GM18517 (cell line): ENCODE measurements around the gene CCR8.

Experiments used
- ATAC-seq: cut with Tn5 transposase; IDR thresholded peaks from one replicate; pipeline ENCODE4 v1.9.1; 2021; ENCODE audit warnings: mild to moderate bottlenecking, moderate library complexity; ENCODE audit not compliant: unreplicated experiment

The CCR8 gene

GRCh38 chr3:39329493-39329892 lies at the start of gene CCR8:
CCR8 (plus strand) TSS chr3:39329709; CDS start chr3:39332332, 2,623 bp downstream.
- no peak for ATAC-seq

DNA sequence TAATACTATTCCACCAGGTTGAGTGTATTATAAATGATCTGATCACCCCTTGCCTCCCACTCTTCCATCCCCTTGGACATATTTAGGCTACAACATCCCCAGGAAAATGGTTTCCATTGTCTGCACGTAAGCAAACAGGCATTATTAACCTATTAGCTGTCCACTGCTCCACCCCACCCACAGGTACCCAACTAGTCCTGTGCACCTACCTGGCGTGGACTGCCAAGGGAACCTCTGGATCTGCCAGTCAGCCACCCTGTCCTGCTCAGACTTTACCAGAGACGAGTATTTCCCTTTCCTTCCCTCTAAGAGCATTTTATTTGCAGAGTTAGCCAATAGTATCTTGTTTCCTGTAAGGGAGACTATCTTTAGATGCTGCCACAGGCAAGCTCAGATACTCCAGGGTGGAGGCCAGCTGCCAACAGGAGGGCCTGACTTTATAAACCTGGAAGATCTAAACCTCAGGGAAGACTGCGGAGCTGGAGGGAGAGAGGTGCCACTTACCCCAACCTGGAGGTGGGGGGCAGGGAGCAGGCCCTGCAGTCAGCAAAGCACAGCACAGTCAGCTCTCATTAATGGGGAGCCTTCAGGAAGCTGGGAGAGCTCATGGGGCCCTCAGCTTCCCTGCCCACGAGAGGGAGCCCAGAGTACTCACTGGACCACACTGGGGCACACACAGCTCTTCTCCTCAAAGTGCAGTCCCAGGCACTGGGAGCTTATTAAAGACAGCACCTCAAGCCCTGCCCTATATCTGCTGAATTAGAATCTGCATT lies 49.6 kb upstream of the CCR8 start, which contains the start of gene CX3CR1:
Gene CX3CR1 (minus strand): TSS at position 292 of the 773 bp plus-strand sequence. CDS start 13,527 bp downstream, outside the sequence.
- no peak for ATAC-seq

GRCh38 chr3:39280571-39280970 lies 48.9 kb upstream of the CCR8 start:
- ATAC-seq: no peak

- ATAC-seq: no peak
These were observed 48.0 kb upstream of the CCR8 start for GRCh38 chr3:39281533-39281932.

- ATAC-seq: no peak
These were observed 47.5 kb upstream of the CCR8 start for GRCh38 chr3:39282057-39282456.

DNA sequence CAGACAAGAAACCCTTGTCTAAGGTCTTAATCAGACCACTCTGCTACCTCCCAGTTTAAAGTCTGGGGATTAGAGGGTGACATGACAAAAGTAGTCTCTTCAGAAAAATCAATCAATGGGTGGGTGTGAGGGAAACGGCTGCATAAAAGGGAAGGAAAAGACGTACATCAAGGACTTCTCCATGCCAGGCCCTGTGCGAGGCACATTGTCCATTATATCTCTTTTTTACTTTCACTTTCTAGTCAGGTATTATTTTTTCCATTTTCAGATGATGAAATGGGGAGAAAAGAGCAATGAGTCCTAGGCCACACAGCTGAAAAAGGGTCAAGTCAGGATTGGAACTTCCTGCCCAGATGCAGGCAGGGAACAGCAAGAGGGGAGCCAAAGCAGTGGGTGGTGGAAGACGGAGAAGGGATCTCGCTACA lies 45.0 kb upstream of the CCR8 start:
- ATAC-seq: no peak

- no peak for ATAC-seq
These were observed 44.2 kb upstream of the CCR8 start for GRCh38 chr3:39285332-39285731.

DNA sequence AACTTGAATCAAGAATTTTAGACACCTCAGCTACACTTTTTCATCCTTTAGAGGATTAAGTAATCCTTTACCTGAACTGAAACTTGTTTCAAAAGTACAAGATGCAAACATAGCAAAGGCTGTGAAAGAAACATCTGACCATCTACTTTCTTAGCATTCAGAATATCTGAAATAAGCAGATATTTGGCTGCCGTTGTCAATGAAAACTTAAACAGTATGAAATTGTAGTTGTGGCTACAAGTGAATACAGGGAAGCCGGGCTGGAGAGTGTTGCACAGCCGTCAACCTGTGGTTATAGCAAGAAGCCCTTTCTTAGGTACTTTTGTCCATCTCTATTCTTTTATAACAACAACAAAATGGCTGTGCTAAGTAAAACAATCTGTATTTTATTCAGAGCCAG lies 42.7 kb upstream of the CCR8 start:
- no peak for ATAC-seq

- no peak for ATAC-seq
These were observed 42.0 kb upstream of the CCR8 start for GRCh38 chr3:39287216-39288164.

DNA sequence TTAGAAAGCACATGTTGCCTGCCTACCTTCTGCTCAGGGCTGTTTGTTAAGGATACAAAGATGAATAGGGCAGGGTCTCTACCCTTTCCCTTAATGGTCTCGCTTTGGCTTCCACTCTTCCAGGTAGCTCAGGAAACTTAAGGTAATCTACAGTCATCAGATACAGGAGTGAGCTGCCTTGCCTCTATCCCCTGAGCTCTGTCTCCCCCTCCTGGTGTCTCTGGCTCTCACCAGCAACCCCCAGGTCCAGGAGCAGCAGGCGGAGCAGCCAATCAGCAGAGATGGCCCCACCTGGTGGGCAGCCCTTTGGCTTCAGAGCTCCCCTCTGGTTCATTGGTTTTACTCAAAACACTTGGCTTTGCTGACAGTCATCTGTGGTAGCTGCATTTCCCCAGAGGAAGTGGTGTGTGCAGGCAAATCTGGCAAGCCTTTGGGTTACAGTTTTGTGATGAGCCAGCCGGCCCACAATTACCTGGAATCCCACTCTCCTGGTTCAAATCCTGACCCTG lies 41.2 kb upstream of the CCR8 start:
- ATAC-seq: peak; percentile 95

DNA sequence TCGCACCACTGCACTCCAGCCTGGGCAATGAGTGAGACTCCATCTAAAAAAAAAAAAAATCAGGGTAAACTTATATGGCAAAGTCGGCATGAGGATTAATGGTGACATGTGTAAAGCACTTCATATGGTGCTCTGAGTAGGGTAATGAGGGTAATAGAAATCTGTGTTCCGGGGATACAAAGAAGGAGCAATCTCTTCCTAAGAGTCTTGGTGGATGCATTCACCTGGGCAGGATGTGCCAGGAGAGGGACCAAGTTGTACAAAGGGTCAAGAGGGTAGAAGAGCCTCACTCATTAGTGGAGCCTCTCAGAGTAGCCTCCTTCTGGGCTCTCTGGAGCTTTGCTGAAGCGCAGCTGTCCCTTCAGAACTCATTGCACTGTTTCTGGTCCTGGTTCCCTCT lies 40.4 kb upstream of the CCR8 start:
- ATAC-seq: no peak

GRCh38 chr3:39290255-39290654 lies 39.3 kb upstream of the CCR8 start:
- no peak for ATAC-seq

DNA sequence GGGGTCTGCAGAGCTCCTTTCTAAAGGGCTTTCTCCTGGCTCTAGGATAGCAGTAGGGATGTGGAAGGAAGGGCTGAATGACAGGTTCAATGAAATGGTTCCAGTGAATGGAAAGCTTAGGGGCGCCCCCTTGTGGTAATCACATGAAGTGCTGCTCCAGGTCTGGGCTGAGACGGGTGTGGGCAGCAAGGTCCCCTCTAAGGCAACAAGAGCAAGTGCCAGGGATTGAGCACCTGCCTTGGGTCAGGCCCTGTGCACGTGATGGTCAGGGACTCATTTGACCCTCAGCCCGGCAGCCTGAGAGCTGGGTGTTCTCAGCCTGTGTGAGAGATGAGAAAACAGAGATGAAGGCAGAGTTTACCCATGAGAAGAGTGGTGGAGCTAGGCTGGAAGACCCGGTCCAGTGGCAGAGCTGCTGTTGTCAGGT lies 37.6 kb upstream of the CCR8 start:
- ATAC-seq: no peak

- ATAC-seq: no peak
These were observed 36.5 kb upstream of the CCR8 start for GRCh38 chr3:39292961-39293360.

- ATAC-seq: no peak
These were observed 34.9 kb upstream of the CCR8 start for GRCh38 chr3:39294446-39295183.

DNA sequence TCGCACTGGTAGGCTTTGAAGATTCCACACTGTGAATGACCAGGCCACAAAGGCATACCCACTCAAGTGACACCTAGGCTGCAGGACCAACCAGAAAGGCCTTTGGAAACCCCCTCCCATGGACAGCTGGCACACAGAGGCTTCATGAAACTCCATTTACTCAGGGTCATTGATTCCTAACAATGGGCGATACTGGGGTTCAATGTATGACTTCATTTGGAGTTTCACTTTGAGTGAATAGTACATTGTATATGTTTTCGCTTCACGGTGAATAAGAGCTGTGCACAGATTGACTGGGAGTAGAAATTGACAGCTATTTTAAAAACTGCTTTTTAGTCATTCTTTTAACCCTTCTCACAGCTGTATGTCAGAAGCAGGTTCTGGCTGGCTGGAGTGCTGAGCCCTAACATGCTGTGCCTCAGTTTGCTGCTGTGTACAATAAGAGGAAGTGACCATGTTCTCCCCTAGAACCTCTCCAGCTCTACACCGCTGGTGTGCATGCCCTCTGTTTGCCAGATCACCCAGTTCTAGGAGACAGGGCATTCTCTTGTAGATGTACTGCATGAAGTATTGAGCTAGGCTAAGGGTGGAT lies 34.2 kb upstream of the CCR8 start:
- ATAC-seq: peak; percentile 88

DNA sequence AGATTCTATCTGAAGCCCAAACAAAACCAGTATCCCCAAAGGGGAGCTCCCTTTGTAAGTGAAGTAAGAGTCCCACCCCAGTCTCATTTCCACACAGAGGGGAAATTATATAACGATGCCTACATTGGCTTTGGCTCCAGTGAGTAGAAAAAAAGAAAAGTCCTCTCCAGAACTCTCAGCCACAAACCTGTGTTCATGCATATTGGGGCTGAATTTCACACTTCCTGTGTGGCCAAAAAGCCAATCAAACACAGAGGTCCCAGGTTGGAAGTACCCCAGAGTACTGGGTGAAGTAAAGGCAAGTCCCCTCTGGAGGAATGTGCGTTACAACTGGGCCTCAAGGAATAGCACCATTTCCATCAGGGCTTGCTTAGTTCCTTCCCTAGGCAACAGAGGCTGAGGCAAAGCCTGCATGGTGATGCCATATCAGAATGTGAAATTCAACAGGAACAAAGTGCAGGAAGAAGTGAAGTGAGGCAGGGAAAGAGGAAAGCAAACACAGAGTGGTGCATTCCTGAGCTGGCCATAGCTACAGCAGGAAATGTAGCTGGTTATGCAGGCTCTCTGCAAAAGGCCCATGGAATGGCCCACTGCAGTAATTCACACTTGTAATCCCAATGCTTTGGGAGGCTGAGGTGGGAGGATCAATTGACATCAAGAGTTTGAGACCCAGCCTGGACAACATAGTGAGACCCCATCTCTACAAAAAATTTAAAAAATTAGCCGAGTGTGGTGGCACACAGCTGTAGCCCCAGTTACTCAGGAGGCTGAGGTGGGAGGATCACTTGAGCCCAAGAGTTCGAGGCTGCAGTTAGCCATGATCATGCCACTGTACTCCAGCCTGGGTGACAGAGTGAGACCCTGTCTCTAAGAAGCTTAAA lies 33.1 kb upstream of the CCR8 start:
- no peak for ATAC-seq

DNA sequence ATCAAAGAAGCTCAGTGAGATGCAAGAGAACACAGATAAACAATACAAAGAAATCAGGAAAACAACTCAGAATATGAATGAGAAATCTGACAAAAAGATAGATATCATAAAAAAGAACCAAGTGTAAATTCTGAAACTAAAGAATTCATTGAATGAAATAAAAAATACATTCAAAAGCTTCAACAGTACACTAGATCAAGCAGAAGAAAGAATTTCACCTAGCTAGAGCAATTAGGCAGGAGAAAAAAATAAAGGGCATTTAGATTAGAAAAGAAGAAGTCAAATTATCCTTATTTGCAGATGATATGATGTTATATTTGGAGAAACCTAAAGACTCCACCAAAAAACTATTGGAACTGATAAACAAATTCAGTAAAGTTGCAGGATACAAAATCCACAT lies 30.2 kb upstream of the CCR8 start:
- ATAC-seq: no peak

DNA sequence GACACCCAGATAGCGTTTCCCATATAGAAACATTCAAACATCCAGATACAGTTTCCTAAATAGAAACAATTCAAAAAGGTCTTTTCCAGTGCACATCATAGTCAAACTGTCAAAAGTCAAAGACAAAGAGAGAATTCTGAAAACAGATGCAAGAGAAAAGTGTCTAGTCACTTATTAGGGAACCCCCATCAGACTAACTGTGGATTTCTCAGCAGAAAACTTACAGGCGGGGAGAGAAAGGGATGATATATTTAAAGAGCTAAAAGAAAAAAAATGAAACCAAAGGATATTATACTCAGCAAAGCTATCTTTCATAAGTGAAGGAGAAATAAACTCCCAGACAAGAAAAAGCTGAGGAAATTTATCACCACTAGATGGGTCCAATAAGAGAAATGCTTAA lies 27.3 kb upstream of the CCR8 start:
- no peak for ATAC-seq
